Transverse colon (tissue), 4 donors: ENCODE data around the gene LRRC58. TPM values are rescaled to one million over a fixed set of nuclear protein-coding genes. Genes with fewer than 3 reads are reported as not detected.

Source experiments
- DNase-seq: peaks from one replicate; pipeline ENCODE4 v3.0.0-alpha.2; 2019
- H3K27ac ChIP-seq, 4 donors: fragments of 200-600 bp; sonication (generic); 2 replicates each; pipeline ENCODE4 v1.5.1; 2016 to 2018; ENCODE audit warnings: inconsistent platforms in 4 of 4
- H3K27me3 ChIP-seq: fragments of 200-600 bp; sonication (generic); 2 replicates; pipeline ENCODE4 v1.5.1; 2017; ENCODE audit warnings: inconsistent platforms
- H3K36me3 ChIP-seq, 4 donors: fragments of 200-600 bp; sonication (generic); 2 replicates each; pipeline ENCODE4 v1.5.1; 2017 to 2019; ENCODE audit warnings: inconsistent platforms in 4 of 4
- H3K4me1 ChIP-seq, 4 donors: fragments of 200-600 bp; sonication (generic); 2 replicates each; pipeline ENCODE4 v1.5.1; 2017 to 2020; ENCODE audit warnings: inconsistent platforms in 4 of 4
- H3K4me3 ChIP-seq, 4 donors: fragments of 200-600 bp; sonication (generic); 1 replicate in 1 of 4; 2 replicates in 3 of 4; pipeline versions ENCODE4 v1.5.1 to v1.6.1; 2017 to 2019; ENCODE audit warnings: inconsistent platforms in 4 of 4
- H3K9me3 ChIP-seq, 2 donors: fragments of 200-600 bp; sonication (generic); 2 replicates each; pipeline ENCODE4 v1.5.1; 2017 to 2019; ENCODE audit warnings: inconsistent platforms in 2 of 2
- EP300 ChIP-seq: sonication (generic); formaldehyde crosslinking; IDR thresholded peaks from one replicate; pipeline ENCODE4 v1.6.1; 2017; ENCODE audit warnings: antibody characterized with exemption, low read depth
- POLR2A ChIP-seq: fragments of 450-650 bp; IDR thresholded peaks from one replicate; pipeline ENCODE4 v1.6.1; 2016; ENCODE audit warnings: antibody characterized with exemption, mild to moderate bottlenecking, moderate library complexity
- POLR2AphosphoS5 ChIP-seq, 3 donors: sonication (generic); formaldehyde crosslinking; IDR thresholded peaks; one replicate each; pipeline ENCODE4 v1.6.1; 2016; ENCODE audit warnings: antibody characterized with exemption in 3 of 3
- WGBS, 2 donors: methylation state at CpG; one replicate each; pipeline ENCODE4 v1.1.5; 2018; ENCODE audit warnings: low coverage in 1 of 2; 5-methylcytosine and 5-hydroxymethylcytosine counted together
- in situ Hi-C, 4 donors: fragments of 200-750 bp; cut with MboI; loops; one replicate each; pipeline versions ENCODE4 v1.15.0 to v1.15.1; 2017; ENCODE audit warnings: low sequenced_read_pairs in 3 of 4, low pct_ligation_motif_present in 1 of 4, low pct_unique_long_range_greater_than_20kb in 1 of 4
- intact Hi-C: fragments of 100-400 bp; cut with DNase I; formaldehyde crosslinking; loops from one replicate; pipeline ENCODE4 v1.15.1; 2023; ENCODE audit warnings: low total_unique reads
- total RNA-seq, 4 donors: library from RNA; depleted of rRNA; stranded (reverse); fragments of >200 nt; gene quantifications; one replicate each; pipeline ENCODE4 v1.1.0, GENCODE V29; 2016
- TF ChIP-seq, protein P1 (sequence below), 5 experiments: fragments of 200-600 bp in 3 of 5; fragments of 450-650 bp in 2 of 5; sonication (generic) in 3 of 5; IDR thresholded peaks; 1 replicate in 2 of 5; 2 replicates in 3 of 5; pipeline ENCODE4 v1.5.1; 2016 to 2017; ENCODE audit warnings: antibody characterized with exemption in 5 of 5, inconsistent platforms in 3 of 5, mild to moderate bottlenecking in 2 of 5, moderate library complexity in 1 of 5

LRRC58 gene
- total RNA-seq, 4 donors from 2014 or later: 7.9 to 23.2 (median 15.2) TPM

DNA sequence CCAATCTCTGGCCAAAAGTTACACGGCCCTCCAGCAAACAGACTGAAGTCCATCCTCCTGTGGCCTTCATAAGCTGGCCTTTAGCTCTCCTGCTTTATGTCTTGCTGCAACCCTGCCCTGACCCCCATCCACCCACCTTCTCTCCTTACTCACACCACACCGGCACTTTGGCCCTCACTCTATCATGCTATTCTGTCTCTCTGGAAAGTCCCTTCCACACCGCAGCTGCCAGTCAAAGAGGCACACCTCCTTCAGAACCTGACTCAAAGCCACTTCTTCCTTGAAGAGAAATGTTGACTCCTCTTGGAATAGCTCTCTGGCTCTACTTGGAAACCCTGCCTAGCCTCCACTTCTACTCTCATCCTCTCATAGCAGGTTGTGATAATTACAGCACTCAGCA, 68.6 kb downstream of the LRRC58 start:
- H3K4me1 ChIP-seq: peaks cover 0 to 7% (median 4%) of the 10 kb centered on the region in 4 donors
- WGBS, 2 donors: 91% methylated on average over 3 of the region's 3 CpGs; no CpG with 5 or more reads in 1 of the 2 donors
- no peaks in the 10 kb centered on the region for H3K36me3 ChIP-seq
- H3K9me3 ChIP-seq: no peaks in the 10 kb centered on the region
- peaks cover 24% of the 10 kb centered on the region for H3K27me3 ChIP-seq
- no peak overlapping the region for H3K4me3 ChIP-seq
- in situ Hi-C loops: no loop called here
- intact Hi-C loops: no loop called here
- no peak overlapping the region for H3K27ac ChIP-seq
- DNase-seq: no peak
- TF ChIP-seq POLR2A (no peak), POLR2AphosphoS5 (IDR thresholded peaks at IDR 0.05) (no peak), EP300 (no peak)
- TF ChIP-seq, protein P1, sequence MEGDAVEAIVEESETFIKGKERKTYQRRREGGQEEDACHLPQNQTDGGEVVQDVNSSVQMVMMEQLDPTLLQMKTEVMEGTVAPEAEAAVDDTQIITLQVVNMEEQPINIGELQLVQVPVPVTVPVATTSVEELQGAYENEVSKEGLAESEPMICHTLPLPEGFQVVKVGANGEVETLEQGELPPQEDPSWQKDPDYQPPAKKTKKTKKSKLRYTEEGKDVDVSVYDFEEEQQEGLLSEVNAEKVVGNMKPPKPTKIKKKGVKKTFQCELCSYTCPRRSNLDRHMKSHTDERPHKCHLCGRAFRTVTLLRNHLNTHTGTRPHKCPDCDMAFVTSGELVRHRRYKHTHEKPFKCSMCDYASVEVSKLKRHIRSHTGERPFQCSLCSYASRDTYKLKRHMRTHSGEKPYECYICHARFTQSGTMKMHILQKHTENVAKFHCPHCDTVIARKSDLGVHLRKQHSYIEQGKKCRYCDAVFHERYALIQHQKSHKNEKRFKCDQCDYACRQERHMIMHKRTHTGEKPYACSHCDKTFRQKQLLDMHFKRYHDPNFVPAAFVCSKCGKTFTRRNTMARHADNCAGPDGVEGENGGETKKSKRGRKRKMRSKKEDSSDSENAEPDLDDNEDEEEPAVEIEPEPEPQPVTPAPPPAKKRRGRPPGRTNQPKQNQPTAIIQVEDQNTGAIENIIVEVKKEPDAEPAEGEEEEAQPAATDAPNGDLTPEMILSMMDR (IDR thresholded peaks at IDR 0.05): no peak

DNA sequence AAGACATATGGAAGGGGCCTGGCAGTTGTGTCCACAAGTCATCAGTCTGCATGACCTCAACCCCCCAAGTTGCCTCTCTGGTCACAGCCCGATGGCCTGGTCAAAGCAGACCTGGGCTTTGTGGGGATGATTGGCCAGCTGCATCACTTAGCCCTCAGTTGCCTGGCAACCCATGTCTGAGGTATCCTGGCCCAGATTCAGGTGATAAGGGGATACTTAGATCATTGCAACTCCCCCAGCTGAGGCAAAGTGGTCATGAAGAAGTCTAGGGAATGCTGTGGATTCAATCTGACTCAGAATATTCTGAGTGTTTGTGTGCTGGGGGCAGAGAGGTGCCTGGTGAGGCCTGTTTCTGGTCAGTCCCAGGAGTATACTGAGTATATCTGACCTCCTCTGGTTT, 69.1 kb downstream of the LRRC58 start:
- Histone ChIP-seq H3K9me3 (no peaks in the 10 kb centered on the region), H3K27me3 (peaks cover 19% of the 10 kb centered on the region), H3K4me1 (peaks cover 0 to 3% (median 0%) of the 10 kb centered on the region in 4 donors), H3K36me3 (no peaks in the 10 kb centered on the region), H3K4me3 (no peak overlapping the region), H3K27ac (no peak overlapping the region)
- WGBS, 2 donors: 89% methylated on average over 1 of the region's 1 CpG; no CpG with 5 or more reads in 1 of the 2 donors
- TF ChIP-seq, protein P1 (IDR thresholded peaks at IDR 0.05): no peak
- TF ChIP-seq POLR2AphosphoS5 (IDR thresholded peaks at IDR 0.05) (no peak), POLR2A (no peak), EP300 (no peak)
- DNase-seq: no peak
- intact Hi-C loops: no loop called here
- in situ Hi-C loops: no loop called here

DNA sequence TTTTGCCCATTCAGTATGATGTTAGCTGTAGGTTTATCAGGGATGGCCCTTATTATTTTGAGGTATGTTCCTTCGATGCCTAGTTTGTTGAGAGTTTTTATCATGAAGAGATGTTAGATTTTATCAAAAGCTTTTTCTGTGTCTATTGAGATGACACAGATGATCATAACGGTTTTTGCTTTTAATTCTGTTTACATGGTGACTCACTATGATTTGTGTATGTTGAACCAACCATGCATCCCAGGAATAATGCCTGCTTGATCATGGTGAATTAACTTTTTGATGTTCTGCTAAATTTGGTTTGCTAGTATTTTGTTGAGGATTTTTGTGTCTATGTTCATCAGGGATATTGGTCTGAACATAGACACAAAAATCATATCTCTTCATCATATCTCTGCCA, 72.4 kb downstream of the LRRC58 start:
- H3K4me3 ChIP-seq: no peak overlapping the region
- H3K9me3 ChIP-seq: no peaks in the 10 kb centered on the region
- intact Hi-C loops (loop anchor here (5.0 kb wide), 1 partner anchor 104 kb away; no protein-coding TSS in a partner anchor), in situ Hi-C loops (no loop called here)
- no peaks in the 10 kb centered on the region for H3K27me3 ChIP-seq
- H3K4me1 ChIP-seq: peaks cover 0 to 8% (median 1%) of the 10 kb centered on the region in 4 donors
- TF ChIP-seq POLR2AphosphoS5 (IDR thresholded peaks at IDR 0.05) (no peak), EP300 (no peak)
- TF ChIP-seq, protein P1 (IDR thresholded peaks at IDR 0.05): no peak
- H3K36me3 ChIP-seq: no peaks in the 10 kb centered on the region
- no peak for DNase-seq
- H3K27ac ChIP-seq: no peak overlapping the region
- WGBS, 2 donors: 39 to 54% methylated on average over 2 of the region's 2 CpGs

DNA sequence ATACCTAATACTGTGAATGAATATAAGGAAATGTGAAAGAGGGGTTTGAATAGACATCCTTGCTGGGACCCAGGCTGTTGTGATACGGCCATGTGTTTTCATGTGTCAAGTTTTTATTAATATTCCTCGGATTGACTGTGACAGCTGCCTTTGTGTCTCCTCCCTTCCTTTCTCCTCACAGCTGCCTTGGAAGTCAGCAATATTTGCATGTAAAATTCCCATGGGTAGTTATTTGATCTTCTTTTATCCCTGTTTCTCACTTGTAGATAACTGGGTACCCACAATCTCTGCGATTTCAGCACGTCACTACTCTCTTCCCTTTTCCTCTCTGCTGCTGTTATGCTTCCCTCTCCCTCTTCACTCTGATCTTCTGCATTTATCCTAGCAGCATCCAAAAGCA, 73.5 kb downstream of the LRRC58 start:
- in situ Hi-C loops: no loop called here
- Histone ChIP-seq H3K4me3 (no peak overlapping the region), H3K4me1 (peaks cover 0 to 8% (median 1%) of the 10 kb centered on the region in 4 donors), H3K27me3 (no peaks in the 10 kb centered on the region), H3K27ac (no peak overlapping the region), H3K9me3 (no peaks in the 10 kb centered on the region), H3K36me3 (no peaks in the 10 kb centered on the region)
- 49 to 66% methylated on average over 4 of the region's 4 CpGs for WGBS, 2 donors
- intact Hi-C loops: loop anchor here (5.0 kb wide), 1 partner anchor 103 kb away; no protein-coding TSS in a partner anchor
- TF ChIP-seq POLR2A (no peak), POLR2AphosphoS5 (IDR thresholded peaks at IDR 0.05) (no peak), EP300 (no peak)
- TF ChIP-seq, protein P1 (IDR thresholded peaks at IDR 0.05): no peak
- DNase-seq: no peak
